GM20000 (cell line): ENCODE measurements around the gene PTRH2.
"Not testable (repeated sequence)": the region's sequence is repeated elsewhere in the genome, so short reads cannot be mapped to it uniquely, and the experiment has no call there.

Source experiments
- DNase-seq: peaks from one replicate; pipeline ENCODE4 v3.0.0; 2012; ENCODE audit warnings: low spot score
- TF ChIP-seq, protein P1 (sequence below): IDR thresholded peaks from 2 replicates; pipeline ENCODE4 v1.5.1; 2012; ENCODE audit warnings: mild to moderate bottlenecking, control low read depth; ENCODE audit errors: extremely low read depth, missing control alignments

PTRH2 gene

DNA sequence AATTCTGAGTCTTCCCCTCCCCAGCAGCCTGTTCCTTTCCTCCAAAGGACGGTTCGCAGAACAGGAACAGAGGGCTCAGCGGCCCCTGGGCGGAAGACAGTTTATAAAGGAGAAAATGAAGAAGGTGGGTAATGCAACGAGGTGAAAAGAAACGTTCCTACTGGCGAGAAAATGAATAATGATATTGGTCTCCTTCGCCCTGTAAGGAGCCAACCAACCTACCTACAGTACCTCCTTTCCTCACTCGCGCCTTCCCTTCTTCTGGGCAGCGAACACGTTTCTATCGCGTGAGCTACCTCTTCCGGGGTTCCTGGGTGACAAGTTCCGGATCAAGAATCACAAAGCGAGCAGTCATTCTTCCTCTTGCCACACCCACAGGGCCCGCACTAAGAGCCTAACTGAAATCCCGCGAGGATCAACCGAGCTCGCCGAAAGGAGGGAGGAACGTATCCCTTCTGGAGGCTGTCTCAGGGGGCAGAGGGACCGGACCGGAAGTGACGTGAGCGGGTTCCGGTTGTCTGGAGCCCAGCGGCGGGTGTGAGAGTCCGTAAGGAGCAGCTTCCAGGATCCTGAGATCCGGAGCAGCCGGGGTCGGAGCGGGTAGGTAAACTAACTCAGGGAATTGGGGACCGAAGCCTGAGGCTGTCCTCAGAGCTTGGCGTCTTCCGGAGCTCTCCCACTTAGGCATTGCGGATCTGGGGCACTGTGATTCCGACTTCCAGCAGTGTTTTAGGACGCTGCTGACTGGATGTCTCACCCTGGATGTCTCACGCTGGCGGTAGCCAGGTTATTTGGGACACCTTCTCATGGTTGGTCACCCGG, at the start of gene PTRH2, which contains the start of gene VMP1:
PTRH2 (minus strand) TSS at position 282 of the 822 bp plus-strand sequence. CDS start 9,452 bp downstream, outside the sequence.
VMP1 (plus strand) TSS at position 506 of the 822 bp plus-strand sequence. CDS start 23,793 bp downstream, outside the sequence.
- DNase-seq, result peak; percentile 93
- TF ChIP-seq, protein P1, sequence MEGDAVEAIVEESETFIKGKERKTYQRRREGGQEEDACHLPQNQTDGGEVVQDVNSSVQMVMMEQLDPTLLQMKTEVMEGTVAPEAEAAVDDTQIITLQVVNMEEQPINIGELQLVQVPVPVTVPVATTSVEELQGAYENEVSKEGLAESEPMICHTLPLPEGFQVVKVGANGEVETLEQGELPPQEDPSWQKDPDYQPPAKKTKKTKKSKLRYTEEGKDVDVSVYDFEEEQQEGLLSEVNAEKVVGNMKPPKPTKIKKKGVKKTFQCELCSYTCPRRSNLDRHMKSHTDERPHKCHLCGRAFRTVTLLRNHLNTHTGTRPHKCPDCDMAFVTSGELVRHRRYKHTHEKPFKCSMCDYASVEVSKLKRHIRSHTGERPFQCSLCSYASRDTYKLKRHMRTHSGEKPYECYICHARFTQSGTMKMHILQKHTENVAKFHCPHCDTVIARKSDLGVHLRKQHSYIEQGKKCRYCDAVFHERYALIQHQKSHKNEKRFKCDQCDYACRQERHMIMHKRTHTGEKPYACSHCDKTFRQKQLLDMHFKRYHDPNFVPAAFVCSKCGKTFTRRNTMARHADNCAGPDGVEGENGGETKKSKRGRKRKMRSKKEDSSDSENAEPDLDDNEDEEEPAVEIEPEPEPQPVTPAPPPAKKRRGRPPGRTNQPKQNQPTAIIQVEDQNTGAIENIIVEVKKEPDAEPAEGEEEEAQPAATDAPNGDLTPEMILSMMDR, result no peak

DNA sequence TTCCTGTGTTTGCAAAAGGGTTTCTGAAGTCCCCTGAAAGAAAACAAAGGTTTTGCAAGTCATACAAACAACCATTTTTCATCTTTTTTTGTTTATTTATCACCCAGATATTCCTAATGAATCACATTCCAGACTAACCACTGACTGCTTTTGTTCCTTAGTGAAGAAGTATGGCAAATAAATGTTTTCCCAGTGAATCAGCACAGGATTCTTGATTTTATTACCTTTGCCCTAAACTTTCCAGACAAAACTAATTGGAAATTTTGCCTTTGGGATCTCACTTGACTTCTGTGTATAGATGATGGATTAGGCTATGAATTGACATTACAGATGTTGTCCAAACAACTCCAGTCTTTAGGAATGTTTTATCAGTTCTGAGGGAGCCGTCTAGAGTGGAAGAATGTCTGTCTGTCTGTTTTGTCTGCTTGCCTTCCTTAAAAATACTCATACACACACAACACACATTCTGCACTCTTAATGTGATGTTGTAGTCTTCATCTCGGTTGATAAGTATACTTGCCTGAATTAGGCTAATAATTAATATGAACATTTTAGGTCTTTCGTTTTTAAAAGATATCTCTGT, 49.1 kb upstream of the PTRH2 start:
- TF ChIP-seq, protein P1, result no peak
- no peak for DNase-seq

DNA sequence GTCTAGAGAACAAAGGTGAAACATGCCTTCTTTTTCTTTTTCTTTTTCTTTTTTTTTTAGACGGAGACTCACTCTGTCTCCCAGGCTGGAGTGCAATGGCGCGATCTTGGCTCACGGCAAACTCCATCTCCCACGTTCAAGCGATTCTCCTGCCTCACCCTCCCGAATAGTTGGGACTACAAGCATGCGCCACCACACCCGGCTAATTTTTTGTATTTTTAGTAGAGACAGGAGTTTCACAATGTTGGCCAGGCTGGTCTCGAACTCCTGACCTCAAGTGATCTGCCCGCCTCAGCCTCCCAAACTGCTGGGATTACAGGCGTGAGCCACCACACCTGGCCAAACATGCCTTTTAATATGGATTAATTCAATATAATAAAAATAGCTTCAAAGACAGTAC, 47.8 kb upstream of the PTRH2 start:
- not testable (repeated sequence) for DNase-seq

DNA sequence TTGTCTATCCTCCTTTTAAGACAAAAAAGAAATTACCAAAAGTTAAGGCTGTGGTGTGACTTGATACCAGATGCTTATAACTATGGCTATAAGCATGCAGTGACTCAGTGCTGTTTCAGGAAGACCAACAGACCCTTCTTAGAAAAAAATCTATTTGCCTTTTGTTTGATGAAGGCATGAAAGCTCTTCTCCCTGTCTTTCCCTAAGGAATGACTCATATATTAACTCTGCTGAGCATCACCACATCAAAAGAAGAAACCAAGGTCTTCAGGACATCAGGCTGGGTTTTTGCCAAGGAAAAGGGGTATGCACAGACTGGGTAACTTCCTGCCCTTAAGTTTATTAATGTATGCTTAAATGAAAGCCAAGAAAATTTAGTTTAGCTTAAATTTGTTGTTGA, 47.3 kb upstream of the PTRH2 start:
- TF ChIP-seq, protein P1, result no peak
- DNase-seq, result no peak

DNA sequence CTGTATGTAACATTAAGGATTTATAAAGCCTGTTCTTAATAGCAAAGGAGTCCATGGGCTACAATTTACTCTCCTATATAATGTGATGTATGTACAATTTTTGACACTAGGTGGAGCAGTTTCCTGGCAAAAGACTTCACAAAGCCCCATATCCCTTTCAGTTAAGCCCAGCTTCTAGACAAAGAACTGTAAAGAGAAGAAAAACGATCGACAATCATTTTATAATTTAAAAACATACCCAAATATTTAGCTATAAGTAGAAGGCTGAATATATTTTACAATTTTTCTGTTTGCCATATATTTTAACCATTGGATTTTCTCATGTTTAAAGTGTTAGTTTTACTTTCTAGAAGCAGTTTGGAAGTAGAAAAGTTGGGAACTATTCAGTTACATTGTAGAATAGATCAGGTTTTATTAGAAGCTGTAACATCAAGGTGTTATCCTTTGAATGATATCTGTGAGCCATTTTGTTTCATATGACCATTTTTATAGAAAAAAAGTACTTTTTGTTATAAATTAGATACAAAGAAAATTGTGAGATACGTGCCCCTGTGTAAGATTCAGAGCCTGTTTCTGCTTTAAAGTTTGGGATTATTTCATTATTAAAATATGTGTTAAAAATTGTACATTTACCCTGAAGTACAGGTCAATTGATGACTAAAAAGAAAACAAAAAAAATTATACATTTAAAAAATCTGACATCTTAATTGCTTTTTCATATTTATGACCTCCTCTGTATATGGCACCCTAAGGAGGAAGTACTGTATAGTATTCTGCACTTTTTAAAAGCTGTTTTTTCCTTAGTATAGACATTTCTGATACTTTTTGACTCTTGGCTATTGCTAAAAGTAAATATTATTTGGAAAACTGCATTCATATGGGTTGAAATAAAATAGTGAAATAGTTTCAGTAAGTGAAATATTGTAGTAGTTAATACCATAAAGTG, 46.6 kb upstream of the PTRH2 start:
- TF ChIP-seq, protein P1, result no peak
- peak; percentile 56 for DNase-seq

DNA sequence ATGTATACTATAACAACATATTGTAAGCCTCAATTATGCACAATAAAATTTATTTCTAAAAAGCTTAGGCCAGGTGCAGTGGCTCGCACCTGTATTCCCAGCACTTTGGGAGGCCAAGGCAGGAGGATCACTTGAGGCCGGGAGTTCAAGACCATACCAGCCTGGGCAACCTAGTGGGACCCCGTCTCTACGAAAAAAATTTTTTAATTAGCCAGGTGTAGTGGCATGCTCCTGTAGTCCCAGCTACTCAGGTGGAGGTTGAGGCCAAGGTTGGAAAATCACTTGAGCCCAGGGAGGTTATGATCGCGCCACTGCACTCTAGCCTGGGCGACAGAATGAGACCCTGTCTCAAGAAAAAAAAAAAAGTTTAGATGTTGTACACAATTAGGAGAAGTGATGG, 45.7 kb upstream of the PTRH2 start:
- TF ChIP-seq, protein P1, result no peak
- no peak for DNase-seq

DNA sequence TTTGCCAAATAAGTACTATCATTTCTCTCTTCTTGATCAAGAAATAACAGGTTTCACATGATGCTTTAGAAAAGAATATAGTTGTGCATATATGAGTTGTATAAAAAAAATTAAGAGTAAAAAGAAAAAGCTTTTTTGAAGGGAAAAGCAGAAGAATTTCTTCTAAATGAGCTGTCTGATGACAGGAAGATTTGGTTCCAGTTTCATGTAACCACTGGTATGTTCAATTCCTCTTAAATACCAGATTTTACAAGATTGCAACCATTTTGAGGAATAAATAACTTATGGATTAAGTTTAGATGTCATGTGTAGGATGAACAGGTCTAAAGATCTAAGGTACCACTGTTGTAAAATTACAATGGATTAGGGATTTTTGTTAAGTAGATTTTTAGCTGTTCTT, 45.2 kb upstream of the PTRH2 start:
- DNase-seq, result no peak
- TF ChIP-seq, protein P1, result no peak
